Measurements from ENCODE around the gene B4GAT1.

Gene B4GAT1

DNA sequence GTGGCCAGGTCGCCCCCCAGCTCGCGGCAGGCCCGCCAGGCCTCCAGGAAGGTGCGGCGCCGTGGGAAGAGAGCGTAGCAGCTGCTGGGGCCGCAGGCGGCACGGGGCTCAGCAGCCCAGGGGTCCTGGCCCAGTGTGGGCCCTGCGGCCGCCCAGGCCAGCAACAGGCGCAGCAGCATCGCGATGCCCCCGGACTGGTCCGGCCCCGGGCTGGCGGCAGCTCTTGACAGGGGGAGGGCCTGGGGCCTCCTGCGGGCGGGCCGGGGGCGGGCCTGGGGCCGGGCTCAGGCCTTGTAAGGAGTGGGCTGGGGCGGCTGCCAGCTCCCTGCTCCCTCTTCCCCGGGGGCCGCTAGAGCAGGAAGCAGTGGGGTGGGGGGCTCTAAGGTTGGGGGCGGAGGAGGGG, 30.6 kb downstream of the B4GAT1 start, which contains the start of gene CD248:
Gene CD248, minus strand, starts transcription at position 196 of the 403 bp plus-strand sequence. Its CDS starts 17 bp downstream, at position 179.
- no peak within 1 kb of the TSS for H3K4me3 ChIP-seq (ENCODE audit: low read length)
- TF ChIP-seq, protein P1, sequence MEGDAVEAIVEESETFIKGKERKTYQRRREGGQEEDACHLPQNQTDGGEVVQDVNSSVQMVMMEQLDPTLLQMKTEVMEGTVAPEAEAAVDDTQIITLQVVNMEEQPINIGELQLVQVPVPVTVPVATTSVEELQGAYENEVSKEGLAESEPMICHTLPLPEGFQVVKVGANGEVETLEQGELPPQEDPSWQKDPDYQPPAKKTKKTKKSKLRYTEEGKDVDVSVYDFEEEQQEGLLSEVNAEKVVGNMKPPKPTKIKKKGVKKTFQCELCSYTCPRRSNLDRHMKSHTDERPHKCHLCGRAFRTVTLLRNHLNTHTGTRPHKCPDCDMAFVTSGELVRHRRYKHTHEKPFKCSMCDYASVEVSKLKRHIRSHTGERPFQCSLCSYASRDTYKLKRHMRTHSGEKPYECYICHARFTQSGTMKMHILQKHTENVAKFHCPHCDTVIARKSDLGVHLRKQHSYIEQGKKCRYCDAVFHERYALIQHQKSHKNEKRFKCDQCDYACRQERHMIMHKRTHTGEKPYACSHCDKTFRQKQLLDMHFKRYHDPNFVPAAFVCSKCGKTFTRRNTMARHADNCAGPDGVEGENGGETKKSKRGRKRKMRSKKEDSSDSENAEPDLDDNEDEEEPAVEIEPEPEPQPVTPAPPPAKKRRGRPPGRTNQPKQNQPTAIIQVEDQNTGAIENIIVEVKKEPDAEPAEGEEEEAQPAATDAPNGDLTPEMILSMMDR (IDR thresholded peaks at IDR 0.05; ENCODE audit: insufficient read depth, low read depth, low read length, missing control alignments), result no peak
- DNase-seq (ENCODE audit: low read depth), result no peak

DNA sequence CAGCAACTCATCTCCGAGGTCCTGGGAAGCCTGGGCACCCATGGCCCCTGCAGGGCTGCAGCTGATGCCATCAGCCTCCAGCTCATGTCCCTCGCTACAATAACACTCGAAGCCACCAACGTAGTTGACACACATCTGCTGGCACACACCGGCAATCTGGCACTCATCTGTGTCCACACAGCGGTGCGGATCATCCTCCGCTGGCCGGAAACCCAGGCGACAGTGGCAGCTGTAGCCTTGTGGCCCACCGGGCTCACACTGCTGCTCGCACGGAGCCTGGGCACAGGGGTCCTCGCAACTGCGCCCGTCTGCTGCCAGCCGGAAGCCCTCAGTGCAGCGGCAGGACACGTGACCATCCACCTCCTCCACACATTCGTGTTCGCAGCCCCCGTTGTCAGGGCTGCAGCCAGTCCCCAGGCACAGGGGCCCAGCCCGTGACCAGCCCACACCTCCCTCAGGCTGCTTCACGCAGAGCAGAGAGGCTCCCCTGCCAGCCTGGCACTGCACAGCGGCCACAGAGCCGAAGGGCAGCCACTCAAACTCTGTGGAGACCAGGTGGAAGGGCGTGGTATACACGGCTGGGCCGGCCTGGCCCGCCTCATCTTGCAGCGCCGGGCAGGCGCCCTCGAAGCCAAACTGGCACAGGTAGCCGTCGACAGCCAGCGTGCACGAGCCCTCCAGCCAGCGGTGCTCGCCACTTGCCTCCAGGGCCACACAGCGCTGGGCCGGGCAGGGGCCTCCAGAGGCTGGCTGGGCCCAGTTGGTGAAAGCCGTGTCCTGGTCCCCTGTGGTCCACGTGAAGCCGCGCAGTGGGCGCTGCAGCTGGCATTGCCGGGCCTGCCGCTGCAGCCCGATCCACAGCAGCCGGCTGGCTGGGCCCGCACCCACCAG, 31.3 kb downstream of the B4GAT1 start:
- no peak overlapping the region for H3K4me3 ChIP-seq (ENCODE audit: low read length)
- DNase-seq (ENCODE audit: low read depth), result no peak
- TF ChIP-seq, protein P1 (IDR thresholded peaks at IDR 0.05; ENCODE audit: insufficient read depth, low read depth, low read length, missing control alignments), result no peak

DNA sequence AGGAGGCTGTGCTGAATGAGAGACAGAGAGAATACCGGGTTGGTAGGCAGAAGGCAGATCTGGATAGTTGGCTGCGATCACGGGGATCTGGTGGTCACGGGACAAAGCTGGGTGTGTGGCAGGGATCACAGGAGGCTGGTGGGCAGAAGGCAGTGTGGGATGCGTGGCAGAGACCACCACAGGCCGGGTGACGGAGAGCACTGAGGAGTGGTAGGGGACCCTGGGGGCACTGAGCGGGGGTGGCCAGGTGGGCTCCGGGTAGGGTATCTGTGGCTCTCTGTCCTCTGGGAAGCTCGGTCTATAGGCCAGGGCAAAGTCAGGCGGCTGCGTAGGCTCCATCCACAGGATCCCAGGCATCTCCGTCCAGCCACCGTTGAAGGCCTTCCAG, 31.9 kb downstream of the B4GAT1 start:
- no peak for DNase-seq (ENCODE audit: low read depth)
- H3K4me3 ChIP-seq (ENCODE audit: low read length), result no peak overlapping the region
- TF ChIP-seq, protein P1 (IDR thresholded peaks at IDR 0.05; ENCODE audit: insufficient read depth, low read depth, low read length, missing control alignments), result no peak

DNA sequence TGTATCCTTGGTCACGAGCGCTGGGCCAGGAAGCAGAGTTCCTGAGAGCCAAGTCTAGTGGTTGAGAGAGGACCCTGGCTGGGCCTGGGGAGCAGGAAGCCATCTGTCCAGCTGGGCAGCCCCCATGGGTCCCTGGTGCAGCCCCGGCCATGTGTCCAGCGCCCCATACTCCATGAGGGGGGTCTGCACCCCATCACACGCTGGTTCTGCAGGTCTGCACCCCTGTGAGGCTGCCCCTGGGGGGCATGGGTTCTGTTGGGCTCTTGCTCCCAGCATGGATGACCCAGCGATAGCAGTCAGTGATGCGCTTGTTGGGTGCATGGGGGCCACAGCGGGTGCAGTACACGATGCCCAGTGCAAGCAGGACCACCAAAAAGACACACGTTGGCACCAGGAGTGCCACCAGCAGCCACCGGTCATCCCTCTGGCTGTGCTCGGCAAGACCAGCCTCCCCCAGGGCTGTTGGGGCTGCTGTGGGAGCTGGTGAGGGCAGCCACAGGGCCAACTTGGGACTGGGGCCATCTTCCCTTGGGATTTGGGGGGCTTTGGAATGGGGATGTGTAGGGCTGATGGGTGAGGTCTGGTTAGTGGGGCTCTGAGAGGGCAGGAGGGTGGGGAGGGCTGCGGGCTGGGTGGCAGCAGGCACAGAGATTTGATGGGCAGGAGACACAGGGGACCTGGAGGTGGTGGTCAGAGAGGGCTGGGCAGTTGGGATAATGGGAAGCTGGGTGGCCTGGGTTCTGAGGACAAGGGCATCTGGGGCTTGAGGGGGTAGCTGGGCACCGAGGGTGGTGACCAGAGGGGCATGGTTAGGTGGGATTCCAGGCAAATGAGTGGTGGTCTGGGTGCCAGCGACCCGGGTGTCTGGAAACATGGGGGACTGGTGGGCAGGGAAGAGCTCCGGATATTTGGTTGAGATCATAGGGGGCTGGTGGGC, 32.6 kb downstream of the B4GAT1 start:
- no peak overlapping the region for H3K4me3 ChIP-seq (ENCODE audit: low read length)
- TF ChIP-seq, protein P1 (IDR thresholded peaks at IDR 0.05; ENCODE audit: insufficient read depth, low read depth, low read length, missing control alignments), result no peak
- DNase-seq (ENCODE audit: low read depth), result no peak

DNA sequence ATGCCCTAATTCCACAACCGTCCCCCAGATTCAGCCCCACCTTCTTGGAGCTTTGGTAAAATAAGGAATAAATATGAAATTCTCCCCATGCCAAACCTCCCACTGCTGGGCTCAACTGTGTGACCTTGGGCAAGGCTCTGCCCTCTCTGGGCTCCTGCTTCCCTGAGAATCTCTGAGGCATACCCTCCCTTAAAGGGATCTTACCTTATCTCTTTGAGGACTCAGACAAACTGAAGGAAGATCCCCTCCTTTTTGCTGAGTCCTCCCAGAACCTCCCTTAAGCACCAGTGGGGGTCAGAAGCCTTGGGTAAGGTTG, 33.3 kb downstream of the B4GAT1 start:
- no peak overlapping the region for H3K4me3 ChIP-seq (ENCODE audit: low read length)
- TF ChIP-seq, protein P1 (IDR thresholded peaks at IDR 0.05; ENCODE audit: insufficient read depth, low read depth, low read length, missing control alignments), result no peak
- DNase-seq (ENCODE audit: low read depth), result no peak

DNA sequence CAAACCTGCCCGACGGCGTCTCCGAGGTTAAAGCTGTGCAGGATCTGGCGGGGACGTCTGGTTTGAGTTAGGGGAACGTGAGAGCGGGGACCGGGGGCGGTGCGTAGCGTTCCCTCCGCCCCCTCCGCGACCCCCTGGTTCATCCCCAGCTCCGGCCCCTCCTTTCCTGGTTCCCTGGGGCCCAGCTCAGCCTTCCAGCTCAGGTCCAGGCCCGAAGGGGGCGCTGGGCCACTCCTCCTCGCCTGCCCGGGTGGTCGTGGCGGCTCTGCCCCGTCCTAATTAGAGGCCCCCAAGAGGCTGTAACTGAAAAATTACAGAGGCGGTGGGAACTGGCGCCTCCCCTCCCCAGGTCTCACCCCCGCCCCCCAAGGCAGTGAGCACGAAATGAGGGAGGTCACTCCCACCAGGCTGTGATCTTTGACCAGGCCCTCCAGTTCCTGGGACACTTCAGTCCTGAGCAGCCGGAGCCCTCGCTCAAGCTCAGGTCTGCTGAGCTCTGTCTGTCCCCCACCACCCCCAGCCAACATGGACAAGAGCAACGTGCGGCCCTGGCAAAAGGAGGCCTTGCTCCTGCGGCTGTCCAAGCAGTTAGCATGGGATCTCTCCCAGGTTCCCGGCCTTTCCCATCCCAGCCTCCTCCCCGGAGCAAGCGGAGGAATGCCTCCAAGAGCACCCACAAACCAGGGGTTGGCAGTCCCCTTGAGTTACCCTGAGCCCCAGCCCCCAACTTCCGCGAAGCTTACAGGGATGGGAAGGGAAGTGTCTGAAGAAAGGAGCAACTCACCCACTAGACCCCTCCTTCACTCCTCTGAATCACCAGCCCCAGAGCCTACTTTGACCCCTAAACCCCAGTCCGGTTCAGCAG, 33.9 kb downstream of the B4GAT1 start:
- DNase-seq (ENCODE audit: low read depth), result no peak
- H3K4me3 ChIP-seq (ENCODE audit: low read length), result peak overlapping the region; percentile 11
- TF ChIP-seq, protein P1 (IDR thresholded peaks at IDR 0.05; ENCODE audit: insufficient read depth, low read depth, low read length, missing control alignments), result no peak

All from epithelial cell of esophagus (primary cell).